BLaER1 treated with 17β-estradiol and CSF1 and Interleukin-3, amounts not matched to agents 10 nM and 100 nM (cell line): ENCODE results near the gene ANO2.

Source experiments
- H3K27ac ChIP-seq, 11 experiments: shearing (Covaris generic); formaldehyde crosslinking; 2 replicates each; pipeline ENCODE4 v1.8.1; 2022
- H3K27me3 ChIP-seq, 11 experiments: shearing (Covaris generic); formaldehyde crosslinking; 2 replicates each; pipeline ENCODE4 v1.8.1; 2022
- H3K36me3 ChIP-seq, 11 experiments: shearing (Covaris generic); formaldehyde crosslinking; 2 replicates each; pipeline ENCODE4 v1.8.1; 2022
- H3K4me1 ChIP-seq, 10 experiments: shearing (Covaris generic); formaldehyde crosslinking; 2 replicates each; pipeline ENCODE4 v1.8.1; 2022
- H3K4me2 ChIP-seq, 11 experiments: shearing (Covaris generic); formaldehyde crosslinking; 2 replicates each; pipeline ENCODE4 v1.8.1; 2022
- H3K4me3 ChIP-seq, 10 experiments: shearing (Covaris generic); formaldehyde crosslinking; 2 replicates each; pipeline ENCODE4 v1.8.1; 2022
- H3K9ac ChIP-seq, 11 experiments: shearing (Covaris generic); formaldehyde crosslinking; 2 replicates each; pipeline ENCODE4 v1.8.1; 2022
- H3K9me3 ChIP-seq, 11 experiments: shearing (Covaris generic); formaldehyde crosslinking; replicated peaks in 1 of 11; 2 replicates each; pipeline ENCODE4 v1.8.1; 2022
- H4K20me1 ChIP-seq, 11 experiments: shearing (Covaris generic); formaldehyde crosslinking; 2 replicates each; pipeline ENCODE4 v1.8.1; 2022
- Cebpa-rat ChIP-seq, 11 experiments: shearing (Covaris generic); IDR thresholded peaks; 2 replicates each; pipeline ENCODE4 v1.8.1; 2022

ANO2 gene

GRCh38 chr12:5655120-5655519 is 289.9 kb downstream of the ANO2 start:
- H3K4me1 ChIP-seq: no peaks in the 10 kb centered on the region
- no peaks in the 10 kb centered on the region for H4K20me1 ChIP-seq
- H3K9me3 ChIP-seq: peaks cover 0 to 4% (median 0%) of the 10 kb centered on the region in 11 experiments; a peak in 1 of 22 replicates
- H3K27ac ChIP-seq: no peak overlapping the region
- no peaks in the 10 kb centered on the region for H3K36me3 ChIP-seq
- H3K9ac ChIP-seq: no peak overlapping the region
- no peak for TF ChIP-seq Cebpa-rat (IDR thresholded peaks at IDR 0.05)
- no peak overlapping the region for H3K4me2 ChIP-seq
- no peak overlapping the region for H3K4me3 ChIP-seq
- H3K27me3 ChIP-seq: no peaks in the 10 kb centered on the region

- H3K4me1 ChIP-seq: no peaks in the 10 kb centered on the region
- H3K9me3 ChIP-seq: peaks cover 0 to 4% (median 0%) of the 10 kb centered on the region in 11 experiments; a peak in 1 of 22 replicates
- no peak overlapping the region for H3K9ac ChIP-seq
- H3K27me3 ChIP-seq: no peaks in the 10 kb centered on the region
- no peaks in the 10 kb centered on the region for H4K20me1 ChIP-seq
- no peak overlapping the region for H3K4me2 ChIP-seq
- no peak overlapping the region for H3K4me3 ChIP-seq
- H3K36me3 ChIP-seq: no peaks in the 10 kb centered on the region
- TF ChIP-seq Cebpa-rat (IDR thresholded peaks at IDR 0.05): no peak
- no peak overlapping the region for H3K27ac ChIP-seq
Measured at GRCh38 chr12:5654019-5654418, 291.0 kb downstream of the ANO2 start.

GRCh38 chr12:5650829-5651461 is 294.1 kb downstream of the ANO2 start:
- H3K27me3 ChIP-seq: no peaks in the 10 kb centered on the region

GRCh38 chr12:5650281-5650680 is 294.8 kb downstream of the ANO2 start:
- H3K4me3 ChIP-seq: no peak overlapping the region
- no peak for TF ChIP-seq Cebpa-rat (IDR thresholded peaks at IDR 0.05)
- no peaks in the 10 kb centered on the region for H3K36me3 ChIP-seq
- no peaks in the 10 kb centered on the region for H4K20me1 ChIP-seq
- no peak overlapping the region for H3K27ac ChIP-seq
- no peaks in the 10 kb centered on the region for H3K4me1 ChIP-seq
- H3K4me2 ChIP-seq: no peak overlapping the region
- H3K9me3 ChIP-seq: peaks cover 0 to 4% (median 0%) of the 10 kb centered on the region in 11 experiments; a peak in 1 of 22 replicates
- no peaks in the 10 kb centered on the region for H3K27me3 ChIP-seq
- H3K9ac ChIP-seq: no peak overlapping the region

More at GRCh38 chr12:5650829-5651461, 294.1 kb downstream of the ANO2 start:
- no peaks in the 10 kb centered on the region for H4K20me1 ChIP-seq
- no peaks in the 10 kb centered on the region for H3K4me1 ChIP-seq
- H3K27ac ChIP-seq: no peak overlapping the region
- H3K4me2 ChIP-seq: no peak overlapping the region
- H3K9me3 ChIP-seq: peaks cover 0 to 4% (median 0%) of the 10 kb centered on the region in 11 experiments; a peak in 1 of 22 replicates
- TF ChIP-seq Cebpa-rat (IDR thresholded peaks at IDR 0.05): no peak
- H3K9ac ChIP-seq: no peak overlapping the region
- H3K4me3 ChIP-seq: no peak overlapping the region
- no peaks in the 10 kb centered on the region for H3K36me3 ChIP-seq

- Histone ChIP-seq H3K4me1 (no peaks in the 10 kb centered on the region), H3K27me3 (no peaks in the 10 kb centered on the region), H3K36me3 (no peaks in the 10 kb centered on the region), H3K4me2 (no peak overlapping the region), H4K20me1 (no peaks in the 10 kb centered on the region), H3K4me3 (no peak overlapping the region), H3K27ac (no peak overlapping the region), H3K9ac (no peak overlapping the region), H3K9me3 (peaks cover 0 to 4% (median 0%) of the 10 kb centered on the region in 11 experiments; a peak in 1 of 22 replicates)
- TF ChIP-seq Cebpa-rat (IDR thresholded peaks at IDR 0.05): no peak
Measured at GRCh38 chr12:5648692-5649359, 296.2 kb downstream of the ANO2 start.

- Histone ChIP-seq H3K4me2 (no peak overlapping the region), H3K4me1 (no peaks in the 10 kb centered on the region), H4K20me1 (no peaks in the 10 kb centered on the region), H3K27ac (no peak overlapping the region), H3K36me3 (no peaks in the 10 kb centered on the region), H3K9me3 (no peaks in the 10 kb centered on the region), H3K9ac (no peak overlapping the region), H3K4me3 (no peak overlapping the region), H3K27me3 (no peaks in the 10 kb centered on the region)
- TF ChIP-seq Cebpa-rat (IDR thresholded peaks at IDR 0.05): no peak
Measured at GRCh38 chr12:5643266-5643665, 301.8 kb downstream of the ANO2 start.

- Histone ChIP-seq H3K4me3 (no peak overlapping the region), H3K4me2 (no peak overlapping the region), H3K9ac (no peak overlapping the region), H3K27me3 (no peaks in the 10 kb centered on the region), H4K20me1 (no peaks in the 10 kb centered on the region), H3K9me3 (no peaks in the 10 kb centered on the region), H3K4me1 (peaks cover 0 to 12% (median 0%) of the 10 kb centered on the region in 10 experiments; a peak in 6 of 20 replicates), H3K27ac (no peak overlapping the region), H3K36me3 (no peaks in the 10 kb centered on the region)
- TF ChIP-seq Cebpa-rat (IDR thresholded peaks at IDR 0.05): no peak
Measured at GRCh38 chr12:5637698-5638097, 307.4 kb downstream of the ANO2 start.

GRCh38 chr12:5636907-5637306 is 308.2 kb downstream of the ANO2 start:
- H3K4me1 ChIP-seq: peaks cover 0 to 12% (median 0%) of the 10 kb centered on the region in 10 experiments; a peak in 6 of 20 replicates
- H3K4me3 ChIP-seq: no peak overlapping the region
- no peaks in the 10 kb centered on the region for H3K27me3 ChIP-seq
- H3K27ac ChIP-seq: no peak overlapping the region
- H3K9ac ChIP-seq: no peak overlapping the region
- no peaks in the 10 kb centered on the region for H3K36me3 ChIP-seq
- no peak overlapping the region for H3K4me2 ChIP-seq
- TF ChIP-seq Cebpa-rat (IDR thresholded peaks at IDR 0.05): no peak
- no peaks in the 10 kb centered on the region for H3K9me3 ChIP-seq
- H4K20me1 ChIP-seq: no peaks in the 10 kb centered on the region

- H3K27ac ChIP-seq: no peak overlapping the region
- no peaks in the 10 kb centered on the region for H4K20me1 ChIP-seq
- H3K27me3 ChIP-seq: no peaks in the 10 kb centered on the region
- TF ChIP-seq Cebpa-rat (IDR thresholded peaks at IDR 0.05): no peak
- no peaks in the 10 kb centered on the region for H3K9me3 ChIP-seq
- H3K4me2 ChIP-seq: no peak overlapping the region
- H3K9ac ChIP-seq: no peak overlapping the region
- no peaks in the 10 kb centered on the region for H3K36me3 ChIP-seq
- peaks cover 0 to 12% (median 0%) of the 10 kb centered on the region in 10 experiments; a peak in 6 of 20 replicates for H3K4me1 ChIP-seq
- no peak overlapping the region for H3K4me3 ChIP-seq
Measured at GRCh38 chr12:5633106-5633505, 312.0 kb downstream of the ANO2 start.

GRCh38 chr12:5632453-5632852 is 312.6 kb downstream of the ANO2 start:
- Histone ChIP-seq H3K4me3 (no peak overlapping the region), H4K20me1 (no peaks in the 10 kb centered on the region), H3K4me1 (peaks cover 0 to 12% (median 0%) of the 10 kb centered on the region in 10 experiments; a peak in 6 of 20 replicates), H3K9ac (no peak overlapping the region), H3K27ac (no peak overlapping the region), H3K36me3 (no peaks in the 10 kb centered on the region), H3K27me3 (no peaks in the 10 kb centered on the region), H3K4me2 (no peak overlapping the region), H3K9me3 (no peaks in the 10 kb centered on the region)
- no peak for TF ChIP-seq Cebpa-rat (IDR thresholded peaks at IDR 0.05)
